Measurements from ENCODE around the gene PTOV1. TPM values are rescaled to one million over a fixed set of nuclear protein-coding genes. Genes with fewer than 3 reads are reported as not detected.
A peak's percentile ranks its signal among the peaks of the same experiment; 100 is the strongest.

Gene PTOV1
- total RNA-seq, 4 donors from 2014 or later, result 62.3 to 203 (median 66.8) TPM

- peaks cover 0 to 2% (median under 1%) of the 10 kb centered on the region in 4 donors for H3K36me3 ChIP-seq
- TF ChIP-seq EP300 (IDR thresholded peaks at IDR 0.05; ENCODE audit: low read depth) (no peak), POLR2A (IDR thresholded peaks at IDR 0.05) (no peak), POLR2AphosphoS5 (IDR thresholded peaks at IDR 0.05) (no peak), CTCF (IDR thresholded peaks at IDR 0.05) (no peak)
- in situ Hi-C loops (cut with MboI; ENCODE audit: low pct_ligation_motif_present in 1 of 4, low pct_unique_long_range_greater_than_20kb in 1 of 4, low sequenced_read_pairs in 3 of 4) (no loop called here), intact Hi-C loops (cut with DNase I; ENCODE audit: low total_unique reads) (no loop called here)
- peaks cover 17 to 32% (median 25%) of the 10 kb centered on the region in 4 donors for H3K4me1 ChIP-seq
- DNase-seq, result no peak
- H3K27me3 ChIP-seq, result no peaks in the 10 kb centered on the region
- 86% methylated on average over 4 of the region's 4 CpGs; no CpG with 5 or more reads in 1 of the 2 donors for WGBS, 2 donors (ENCODE audit: low coverage in 1 of 2)
- H3K27ac ChIP-seq, result peak overlapping the region; percentile 96 to 99 (median 98)
- no peaks in the 10 kb centered on the region for H3K9me3 ChIP-seq
- peak overlapping the region in 2 of 4 donors; percentile 91 to 98 for H3K4me3 ChIP-seq
Measured at GRCh38 chr19:49875177-49875576, 24.2 kb downstream of the PTOV1 start.

GRCh38 chr19:49875857-49876421, 25.0 kb downstream of the PTOV1 start:
- DNase-seq, result peak; percentile 62
- Histone ChIP-seq H3K27ac (peak overlapping the region; percentile 96 to 99 (median 98)), H3K4me1 (peaks cover 11 to 24% (median 17%) of the 10 kb centered on the region in 4 donors), H3K4me3 (peak overlapping the region; percentile 91 to 98 (median 93)), H3K27me3 (no peaks in the 10 kb centered on the region), H3K9me3 (no peaks in the 10 kb centered on the region), H3K36me3 (peaks cover 0 to 10% (median 5%) of the 10 kb centered on the region in 4 donors)
- 1 to 4% methylated on average over 7 to 28 of the region's 28 CpGs for WGBS, 2 donors (ENCODE audit: low coverage in 1 of 2)
- in situ Hi-C loops (cut with MboI; ENCODE audit: low pct_ligation_motif_present in 1 of 4, low pct_unique_long_range_greater_than_20kb in 1 of 4, low sequenced_read_pairs in 3 of 4) (no loop called here), intact Hi-C loops (cut with DNase I; ENCODE audit: low total_unique reads) (no loop called here)
- no peak for TF ChIP-seq EP300 (IDR thresholded peaks at IDR 0.05; ENCODE audit: low read depth)
- TF ChIP-seq CTCF (IDR thresholded peaks at IDR 0.05), result no peak
- TF ChIP-seq POLR2A (IDR thresholded peaks at IDR 0.05), result no peak
- no peak for TF ChIP-seq POLR2AphosphoS5 (IDR thresholded peaks at IDR 0.05)

GRCh38 chr19:49876422-49877019, 25.6 kb downstream of the PTOV1 start:
- no peaks in the 10 kb centered on the region for H3K9me3 ChIP-seq
- H3K36me3 ChIP-seq, result peaks cover 0 to 16% (median 7%) of the 10 kb centered on the region in 4 donors
- no peaks in the 10 kb centered on the region for H3K27me3 ChIP-seq
- intact Hi-C loops (cut with DNase I; ENCODE audit: low total_unique reads) (no loop called here), in situ Hi-C loops (cut with MboI; ENCODE audit: low pct_ligation_motif_present in 1 of 4, low pct_unique_long_range_greater_than_20kb in 1 of 4, low sequenced_read_pairs in 3 of 4) (no loop called here)
- peak; percentile 98 for DNase-seq
- 1% methylated on average over 28 of the region's 46 CpGs; no CpG with 5 or more reads in 1 of the 2 donors for WGBS, 2 donors (ENCODE audit: low coverage in 1 of 2)
- peak overlapping the region; percentile 91 to 98 (median 93) for H3K4me3 ChIP-seq
- peaks cover 11 to 24% (median 17%) of the 10 kb centered on the region in 4 donors for H3K4me1 ChIP-seq
- H3K27ac ChIP-seq, result peak overlapping the region; percentile 96 to 99 (median 98)
- peak; percentile 55 for TF ChIP-seq POLR2A (IDR thresholded peaks at IDR 0.05)
- TF ChIP-seq EP300 (IDR thresholded peaks at IDR 0.05; ENCODE audit: low read depth), result no peak
- peak in 2 of 3 donors; percentile 5 to 21 for TF ChIP-seq POLR2AphosphoS5 (IDR thresholded peaks at IDR 0.05)

- in situ Hi-C loops (cut with MboI; ENCODE audit: low pct_ligation_motif_present in 1 of 4, low pct_unique_long_range_greater_than_20kb in 1 of 4, low sequenced_read_pairs in 3 of 4), result no loop called here
- H3K4me3 ChIP-seq, result peak within 1 kb of the TSS; percentile 91 to 98 (median 93)
- no peaks in the 10 kb centered on the region for H3K9me3 ChIP-seq
- peaks cover 0 to 22% (median 11%) of the 10 kb centered on the region in 4 donors for H3K36me3 ChIP-seq
- H3K27me3 ChIP-seq, result no peaks in the 10 kb centered on the region
- WGBS, 2 donors (ENCODE audit: low coverage in 1 of 2), result 0% methylated on average over 61 of the region's 61 CpGs; no CpG with 5 or more reads in 1 of the 2 donors
- intact Hi-C loops (cut with DNase I; ENCODE audit: low total_unique reads), result no loop called here
- DNase-seq, result peak; percentile 99
- peak within 1 kb of the TSS; percentile 96 to 99 (median 98) for H3K27ac ChIP-seq
- H3K4me1 ChIP-seq, result peaks cover 11 to 24% (median 17%) of the 10 kb centered on the region in 4 donors
- TF ChIP-seq EP300 (IDR thresholded peaks at IDR 0.05; ENCODE audit: low read depth), result no peak
- peak in 2 of 3 donors; percentile 84 to 90 for TF ChIP-seq POLR2AphosphoS5 (IDR thresholded peaks at IDR 0.05)
- no peak for TF ChIP-seq CTCF (IDR thresholded peaks at IDR 0.05)
- TF ChIP-seq POLR2A (IDR thresholded peaks at IDR 0.05), result peak; percentile 91
Measured at GRCh38 chr19:49877020-49877878, 26.3 kb downstream of the PTOV1 start, which contains the start of the genes AKT1S1 and TBC1D17. AKT1S1 (minus strand) TSS chr19:49877355; CDS start chr19:49873295, 4,060 bp downstream. TBC1D17 (plus strand) TSS chr19:49877702; CDS start chr19:49877724, 22 bp downstream.

Measured in transverse colon (tissue), 4 donors.